Fibroblast of lung (primary cell): Measurements from ENCODE around the gene RAD51AP1. TPM values are rescaled to one million over a fixed set of nuclear protein-coding genes. Genes with fewer than 3 reads are reported as not detected.

Source experiments
- DNase-seq, 2 donors: peaks; one replicate each; pipeline versions ENCODE4 v3.0.0 to v3.0.0-alpha.2; 2010; ENCODE audit warnings: low read depth in 2 of 2
- H2AFZ ChIP-seq: 2 replicates; pipeline ENCODE4 v1.5.1; 2012; ENCODE audit warnings: low read length, control low read depth, inconsistent platforms
- H3K27ac ChIP-seq: 2 replicates; pipeline ENCODE4 v1.5.1; 2011; ENCODE audit warnings: low read length, control low read depth; ENCODE audit not compliant: insufficient read depth
- H3K27me3 ChIP-seq: 2 replicates; pipeline ENCODE4 v1.5.1; 2011; ENCODE audit warnings: mild to moderate bottlenecking, low read length; ENCODE audit not compliant: control insufficient read depth, insufficient read depth
- H3K36me3 ChIP-seq: 2 replicates; pipeline ENCODE4 v1.5.1; 2011; ENCODE audit warnings: low read length; ENCODE audit not compliant: control insufficient read depth, insufficient read depth
- H3K4me1 ChIP-seq: 2 replicates; pipeline ENCODE4 v1.5.1; 2011; ENCODE audit warnings: low read length; ENCODE audit not compliant: control insufficient read depth, insufficient read depth; ENCODE audit errors: extremely low read depth
- H3K4me2 ChIP-seq: 2 replicates; pipeline ENCODE4 v1.5.1; 2011; ENCODE audit warnings: low read length, control low read depth; ENCODE audit not compliant: insufficient read depth; ENCODE audit errors: extremely low read depth
- H3K4me3 ChIP-seq, 4 experiments: fragments of 200-600 bp in 1 of 4; sonication (generic) in 1 of 4; replicated peaks in 1 of 4; 2 replicates each; pipeline ENCODE4 v1.5.1; 2011 to 2016; ENCODE audit warnings: low read length in 4 of 4, low read depth in 3 of 4, mild to moderate bottlenecking in 3 of 4, control low read depth in 2 of 4, inconsistent platforms in 1 of 4, mixed read lengths in 1 of 4; ENCODE audit not compliant: insufficient read depth in 1 of 4; ENCODE audit errors: control extremely low read depth in 1 of 4
- H3K79me2 ChIP-seq: 2 replicates; pipeline ENCODE4 v1.5.1; 2012; ENCODE audit warnings: mild to moderate bottlenecking, low read length, inconsistent platforms; ENCODE audit not compliant: control insufficient read depth, insufficient read depth
- H3K9ac ChIP-seq: 2 replicates; pipeline ENCODE4 v1.5.1; 2011; ENCODE audit warnings: mild to moderate bottlenecking, low read length, control low read depth; ENCODE audit not compliant: insufficient read depth
- H3K9me3 ChIP-seq: 2 replicates; pipeline ENCODE4 v1.5.1; 2012; ENCODE audit warnings: low read depth, low read length; ENCODE audit not compliant: control insufficient read depth, insufficient read depth
- H4K20me1 ChIP-seq: 2 replicates; pipeline ENCODE4 v1.5.1; 2011; ENCODE audit warnings: low read length; ENCODE audit not compliant: control insufficient read depth, insufficient read depth; ENCODE audit errors: extremely low read depth
- EZH2 ChIP-seq: IDR thresholded peaks from 2 replicates; pipeline ENCODE4 v1.5.1; 2012; ENCODE audit warnings: low read length, control low read depth, mild to moderate bottlenecking; ENCODE audit errors: missing control alignments
- polyA plus RNA-seq, 2 donors: library from polyadenylated mRNA; depleted of rRNA in 1 of 2; stranded (reverse) in 1 of 2; unstranded in 1 of 2; fragments of >200 nt; gene quantifications; 2 replicates each; pipeline ENCODE4 v1.2.1, GENCODE V29; 2011 to 2012; ENCODE audit warnings: missing spikeins in 1 of 2
- total RNA-seq: library from RNA; depleted of rRNA; stranded (reverse); fragments of >200 nt; gene quantifications from 2 replicates; pipeline ENCODE4 v1.2.1, GENCODE V29; 2014
- TF ChIP-seq, protein P1 (sequence below), 2 donors: IDR thresholded peaks in 1 of 2; conservative IDR thresholded peaks in 1 of 2; 1 replicate in 1 of 2; 2 replicates in 1 of 2; pipeline ENCODE4 v1.5.1; 2011 to 2012; ENCODE audit warnings: low read length in 2 of 2, control low read depth in 1 of 2, inconsistent platforms in 1 of 2, low read depth in 1 of 2, mild to moderate bottlenecking in 1 of 2

RAD51AP1 gene
- total and polyA plus RNA-seq, 2 donors (not counting 1 experiment from before 2014, with no cell fraction given), result 4.1 to 11.0 TPM

DNA sequence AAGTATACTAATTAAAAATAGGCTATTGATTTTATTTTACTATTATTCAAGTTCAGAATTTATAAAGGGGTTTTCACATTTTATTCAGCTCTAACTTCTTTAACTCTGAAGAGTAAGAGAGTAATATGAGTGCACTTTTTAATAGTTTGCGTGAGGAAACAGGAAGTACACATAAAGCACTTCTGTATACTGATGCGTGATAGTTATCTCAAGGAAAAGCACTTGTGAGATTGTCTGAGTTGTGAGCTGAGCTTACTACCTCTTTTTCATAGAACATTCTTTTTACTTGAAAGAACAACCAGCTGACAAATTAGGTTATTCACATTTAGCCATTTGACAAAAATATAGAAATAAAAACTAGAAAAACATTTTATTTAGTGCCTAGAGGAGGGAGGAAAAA lies 1.9 kb downstream of the RAD51AP1 start:
- H3K4me3 ChIP-seq, result no peak overlapping the region
- H3K36me3 ChIP-seq, result no peaks in the 10 kb centered on the region
- H3K27ac ChIP-seq, result no peak overlapping the region
- H3K9ac ChIP-seq, result no peak overlapping the region
- H3K9me3 ChIP-seq, result no peaks in the 10 kb centered on the region
- peaks cover 2% of the 10 kb centered on the region for H3K4me1 ChIP-seq
- H2AFZ ChIP-seq, result peak overlapping the region; percentile 43
- DNase-seq, result no peak
- H3K4me2 ChIP-seq, result no peak overlapping the region
- TF ChIP-seq, protein P1, sequence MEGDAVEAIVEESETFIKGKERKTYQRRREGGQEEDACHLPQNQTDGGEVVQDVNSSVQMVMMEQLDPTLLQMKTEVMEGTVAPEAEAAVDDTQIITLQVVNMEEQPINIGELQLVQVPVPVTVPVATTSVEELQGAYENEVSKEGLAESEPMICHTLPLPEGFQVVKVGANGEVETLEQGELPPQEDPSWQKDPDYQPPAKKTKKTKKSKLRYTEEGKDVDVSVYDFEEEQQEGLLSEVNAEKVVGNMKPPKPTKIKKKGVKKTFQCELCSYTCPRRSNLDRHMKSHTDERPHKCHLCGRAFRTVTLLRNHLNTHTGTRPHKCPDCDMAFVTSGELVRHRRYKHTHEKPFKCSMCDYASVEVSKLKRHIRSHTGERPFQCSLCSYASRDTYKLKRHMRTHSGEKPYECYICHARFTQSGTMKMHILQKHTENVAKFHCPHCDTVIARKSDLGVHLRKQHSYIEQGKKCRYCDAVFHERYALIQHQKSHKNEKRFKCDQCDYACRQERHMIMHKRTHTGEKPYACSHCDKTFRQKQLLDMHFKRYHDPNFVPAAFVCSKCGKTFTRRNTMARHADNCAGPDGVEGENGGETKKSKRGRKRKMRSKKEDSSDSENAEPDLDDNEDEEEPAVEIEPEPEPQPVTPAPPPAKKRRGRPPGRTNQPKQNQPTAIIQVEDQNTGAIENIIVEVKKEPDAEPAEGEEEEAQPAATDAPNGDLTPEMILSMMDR (conservative IDR thresholded peaks at IDR 0.05 in 1 of 2, IDR thresholded peaks at IDR 0.05 in 1 of 2; ENCODE audit: low read depth in 1 of 2, low read length in 2 of 2), result no peak
- no peak for TF ChIP-seq EZH2
- H3K79me2 ChIP-seq, result peaks cover 50% of the 10 kb centered on the region
- H3K27me3 ChIP-seq, result no peaks in the 10 kb centered on the region
- no peaks in the 10 kb centered on the region for H4K20me1 ChIP-seq

DNA sequence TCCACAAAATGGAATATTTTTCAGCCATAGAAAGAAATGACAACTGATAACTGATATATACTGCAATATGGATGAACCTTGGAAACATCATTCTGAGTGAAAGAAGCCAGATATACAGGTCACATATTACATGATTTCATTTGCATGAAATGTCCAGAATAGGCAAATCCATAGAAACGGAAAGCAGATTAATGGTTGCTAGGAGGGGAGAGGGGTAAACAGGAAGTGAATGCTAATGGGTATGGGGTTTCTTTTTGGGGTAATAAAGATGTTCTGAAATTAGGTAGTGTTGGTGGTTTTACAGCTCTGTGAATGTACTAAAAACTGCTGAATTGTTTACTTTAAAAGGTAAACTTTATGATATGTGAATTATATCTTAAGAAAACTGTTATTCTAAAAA lies 6.5 kb downstream of the RAD51AP1 start:
- H3K79me2 ChIP-seq, result peaks cover 13% of the 10 kb centered on the region
- H3K27ac ChIP-seq, result no peak overlapping the region
- H3K4me1 ChIP-seq, result no peaks in the 10 kb centered on the region
- H3K9ac ChIP-seq, result no peak overlapping the region
- H3K4me3 ChIP-seq, result no peak overlapping the region
- DNase-seq, result no peak
- H3K36me3 ChIP-seq, result no peaks in the 10 kb centered on the region
- TF ChIP-seq, protein P1 (conservative IDR thresholded peaks at IDR 0.05 in 1 of 2, IDR thresholded peaks at IDR 0.05 in 1 of 2; ENCODE audit: low read depth in 1 of 2, low read length in 2 of 2), result no peak
- no peak for TF ChIP-seq EZH2
- H4K20me1 ChIP-seq, result no peaks in the 10 kb centered on the region
- H3K27me3 ChIP-seq, result no peaks in the 10 kb centered on the region
- no peak overlapping the region for H2AFZ ChIP-seq
- no peak overlapping the region for H3K4me2 ChIP-seq
- no peaks in the 10 kb centered on the region for H3K9me3 ChIP-seq

DNA sequence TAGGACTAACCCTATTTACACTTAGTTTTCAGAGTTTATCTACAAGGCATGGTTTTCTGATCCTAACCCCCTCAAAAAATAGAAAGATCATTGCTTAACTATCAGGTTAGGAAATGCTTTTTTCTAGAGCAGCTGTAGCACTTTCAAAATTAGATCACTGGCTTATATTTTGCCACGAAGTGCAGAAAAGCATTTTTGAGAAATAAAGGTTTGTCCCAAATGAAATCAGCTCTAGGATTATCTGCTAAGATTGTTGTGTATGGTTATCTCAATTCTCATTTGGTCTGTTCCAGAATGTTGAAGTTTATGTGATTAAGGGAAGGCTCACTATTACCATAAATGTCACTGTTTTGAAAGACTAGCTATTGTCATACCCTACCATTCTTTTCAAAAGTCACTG lies 13.5 kb downstream of the RAD51AP1 start:
- Histone ChIP-seq H3K4me2 (no peak overlapping the region), H3K27ac (no peak overlapping the region), H3K79me2 (no peaks in the 10 kb centered on the region), H3K36me3 (no peaks in the 10 kb centered on the region), H3K27me3 (no peaks in the 10 kb centered on the region), H2AFZ (no peak overlapping the region), H3K4me1 (no peaks in the 10 kb centered on the region), H4K20me1 (no peaks in the 10 kb centered on the region), H3K4me3 (no peak overlapping the region), H3K9me3 (no peaks in the 10 kb centered on the region), H3K9ac (no peak overlapping the region)
- TF ChIP-seq, protein P1 (conservative IDR thresholded peaks at IDR 0.05 in 1 of 2, IDR thresholded peaks at IDR 0.05 in 1 of 2; ENCODE audit: low read depth in 1 of 2, low read length in 2 of 2), result no peak
- DNase-seq, result no peak
